Measurements from ENCODE around the gene CASZ1.

GRCh38 chr1:10672343-10673050 is 123.9 kb downstream of the CASZ1 start:
- TF ChIP-seq YY1 (IDR thresholded peaks at IDR 0.05; ENCODE audit: low read depth): no peak
- TF ChIP-seq, protein P1, sequence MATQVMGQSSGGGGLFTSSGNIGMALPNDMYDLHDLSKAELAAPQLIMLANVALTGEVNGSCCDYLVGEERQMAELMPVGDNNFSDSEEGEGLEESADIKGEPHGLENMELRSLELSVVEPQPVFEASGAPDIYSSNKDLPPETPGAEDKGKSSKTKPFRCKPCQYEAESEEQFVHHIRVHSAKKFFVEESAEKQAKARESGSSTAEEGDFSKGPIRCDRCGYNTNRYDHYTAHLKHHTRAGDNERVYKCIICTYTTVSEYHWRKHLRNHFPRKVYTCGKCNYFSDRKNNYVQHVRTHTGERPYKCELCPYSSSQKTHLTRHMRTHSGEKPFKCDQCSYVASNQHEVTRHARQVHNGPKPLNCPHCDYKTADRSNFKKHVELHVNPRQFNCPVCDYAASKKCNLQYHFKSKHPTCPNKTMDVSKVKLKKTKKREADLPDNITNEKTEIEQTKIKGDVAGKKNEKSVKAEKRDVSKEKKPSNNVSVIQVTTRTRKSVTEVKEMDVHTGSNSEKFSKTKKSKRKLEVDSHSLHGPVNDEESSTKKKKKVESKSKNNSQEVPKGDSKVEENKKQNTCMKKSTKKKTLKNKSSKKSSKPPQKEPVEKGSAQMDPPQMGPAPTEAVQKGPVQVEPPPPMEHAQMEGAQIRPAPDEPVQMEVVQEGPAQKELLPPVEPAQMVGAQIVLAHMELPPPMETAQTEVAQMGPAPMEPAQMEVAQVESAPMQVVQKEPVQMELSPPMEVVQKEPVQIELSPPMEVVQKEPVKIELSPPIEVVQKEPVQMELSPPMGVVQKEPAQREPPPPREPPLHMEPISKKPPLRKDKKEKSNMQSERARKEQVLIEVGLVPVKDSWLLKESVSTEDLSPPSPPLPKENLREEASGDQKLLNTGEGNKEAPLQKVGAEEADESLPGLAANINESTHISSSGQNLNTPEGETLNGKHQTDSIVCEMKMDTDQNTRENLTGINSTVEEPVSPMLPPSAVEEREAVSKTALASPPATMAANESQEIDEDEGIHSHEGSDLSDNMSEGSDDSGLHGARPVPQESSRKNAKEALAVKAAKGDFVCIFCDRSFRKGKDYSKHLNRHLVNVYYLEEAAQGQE (IDR thresholded peaks at IDR 0.05; ENCODE audit: low read depth): no peak
- TF ChIP-seq RAD21 (IDR thresholded peaks at IDR 0.05; ENCODE audit: low read depth): no peak
- no peak for TF ChIP-seq CEBPB (IDR thresholded peaks at IDR 0.05)
- TF ChIP-seq EP300 (IDR thresholded peaks at IDR 0.05; ENCODE audit: borderline replicate concordance): no peak
- TF ChIP-seq TAF1 (IDR thresholded peaks at IDR 0.05; ENCODE audit: low read depth): no peak
- TF ChIP-seq FOXM1 (IDR thresholded peaks at IDR 0.05; ENCODE audit: borderline replicate concordance, low read depth): no peak
- no peak for TF ChIP-seq NFIC (IDR thresholded peaks at IDR 0.05)
- TF ChIP-seq TEAD4 (IDR thresholded peaks at IDR 0.05): no peak
- no peak for TF ChIP-seq CREB1 (IDR thresholded peaks at IDR 0.05; ENCODE audit: low read depth)
- TF ChIP-seq MAX (IDR thresholded peaks at IDR 0.05): no peak
- TF ChIP-seq USF1 (IDR thresholded peaks at IDR 0.05): no peak

Measured in Ishikawa (cell line).